ENCODE results near the gene OR5H2.

DNA sequence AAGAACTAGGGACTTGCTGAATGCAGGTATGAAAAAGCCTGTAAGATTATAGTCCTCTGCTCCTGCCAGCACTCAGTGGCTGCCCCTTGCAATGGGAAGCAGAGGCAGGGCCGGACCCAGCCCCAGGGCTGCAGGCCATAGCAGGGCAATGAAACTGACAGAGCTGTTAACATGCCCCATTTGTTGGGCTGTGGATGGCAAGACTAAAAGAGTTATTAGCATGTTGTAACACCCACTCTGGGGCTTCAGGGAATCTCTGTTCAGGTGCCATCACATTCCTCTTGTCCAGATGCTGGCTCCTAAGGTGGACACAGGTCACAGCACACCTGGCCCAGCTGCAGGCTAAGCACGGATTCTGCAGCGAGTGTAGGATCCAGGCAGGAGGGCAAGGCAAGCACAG is 7.4 kb upstream of the OR5H2 start:
- TF ChIP-seq, protein P1, sequence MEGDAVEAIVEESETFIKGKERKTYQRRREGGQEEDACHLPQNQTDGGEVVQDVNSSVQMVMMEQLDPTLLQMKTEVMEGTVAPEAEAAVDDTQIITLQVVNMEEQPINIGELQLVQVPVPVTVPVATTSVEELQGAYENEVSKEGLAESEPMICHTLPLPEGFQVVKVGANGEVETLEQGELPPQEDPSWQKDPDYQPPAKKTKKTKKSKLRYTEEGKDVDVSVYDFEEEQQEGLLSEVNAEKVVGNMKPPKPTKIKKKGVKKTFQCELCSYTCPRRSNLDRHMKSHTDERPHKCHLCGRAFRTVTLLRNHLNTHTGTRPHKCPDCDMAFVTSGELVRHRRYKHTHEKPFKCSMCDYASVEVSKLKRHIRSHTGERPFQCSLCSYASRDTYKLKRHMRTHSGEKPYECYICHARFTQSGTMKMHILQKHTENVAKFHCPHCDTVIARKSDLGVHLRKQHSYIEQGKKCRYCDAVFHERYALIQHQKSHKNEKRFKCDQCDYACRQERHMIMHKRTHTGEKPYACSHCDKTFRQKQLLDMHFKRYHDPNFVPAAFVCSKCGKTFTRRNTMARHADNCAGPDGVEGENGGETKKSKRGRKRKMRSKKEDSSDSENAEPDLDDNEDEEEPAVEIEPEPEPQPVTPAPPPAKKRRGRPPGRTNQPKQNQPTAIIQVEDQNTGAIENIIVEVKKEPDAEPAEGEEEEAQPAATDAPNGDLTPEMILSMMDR (IDR thresholded peaks at IDR 0.05): no peak
- no peak for TF ChIP-seq POLR2A (IDR thresholded peaks at IDR 0.05; ENCODE audit: low read depth)
- no peak for TF ChIP-seq POLR2AphosphoS5 (IDR thresholded peaks at IDR 0.05)
- no peak for TF ChIP-seq EP300 (IDR thresholded peaks at IDR 0.05)

Data from esophagus muscularis mucosa (tissue), 4 donors.